H9 (cell line): ENCODE data around the gene PDXP. TPM values are rescaled to one million over a fixed set of nuclear protein-coding genes. Genes with fewer than 3 reads are reported as not detected.

Experiments
- DNase-seq: peaks from one replicate; pipeline ENCODE4 v3.0.0-alpha.2; 2017
- H2AFZ ChIP-seq: one replicate; pipeline ENCODE4 v1.6.1; 2013; ENCODE audit warnings: mild to moderate bottlenecking, low read length, control low read depth, moderate library complexity
- H2AK5ac ChIP-seq: 2 replicates; pipeline ENCODE4 v1.6.1; 2013; ENCODE audit warnings: low read length, control low read depth, mixed read lengths; ENCODE audit not compliant: insufficient read length
- H2BK120ac ChIP-seq: one replicate; pipeline ENCODE4 v1.6.1; 2013; ENCODE audit warnings: low read depth, mild to moderate bottlenecking, low read length, control low read depth, inconsistent platforms; ENCODE audit not compliant: poor library complexity, severe bottlenecking
- H2BK12ac ChIP-seq: 2 replicates; pipeline ENCODE4 v1.6.1; 2013; ENCODE audit warnings: low read length, control low read depth, mixed read lengths, low read depth; ENCODE audit not compliant: insufficient read length
- H2BK15ac ChIP-seq: 2 replicates; pipeline ENCODE4 v1.6.1; 2013; ENCODE audit warnings: low read depth, low read length, control low read depth
- H2BK20ac ChIP-seq: one replicate; pipeline ENCODE4 v1.6.1; 2013; ENCODE audit warnings: low read depth, mild to moderate bottlenecking, low read length, control low read depth, inconsistent platforms; ENCODE audit not compliant: poor library complexity, severe bottlenecking
- H2BK5ac ChIP-seq: 2 replicates; pipeline ENCODE4 v1.6.1; 2013; ENCODE audit warnings: low read length, control low read depth, mixed read lengths; ENCODE audit not compliant: insufficient read length
- H3K14ac ChIP-seq: 2 replicates; pipeline ENCODE4 v1.6.1; 2013; ENCODE audit warnings: low read length, control low read depth; ENCODE audit not compliant: insufficient read depth
- H3K18ac ChIP-seq: 2 replicates; pipeline ENCODE4 v1.6.1; 2013; ENCODE audit warnings: low read depth, mild to moderate bottlenecking, mixed read lengths, low read length, control low read depth; ENCODE audit not compliant: insufficient read length
- H3K23ac ChIP-seq: 2 replicates; pipeline ENCODE4 v1.6.1; 2013; ENCODE audit warnings: low read length, control low read depth, mixed read lengths, low read depth; ENCODE audit not compliant: insufficient read length
- H3K23me2 ChIP-seq: 2 replicates; pipeline ENCODE4 v1.6.1; 2013; ENCODE audit warnings: low read depth, mild to moderate bottlenecking, mixed read lengths, low read length, control low read depth; ENCODE audit not compliant: insufficient read length, poor library complexity, severe bottlenecking
- H3K27ac ChIP-seq: 2 replicates; pipeline ENCODE4 v1.5.1; 2013; ENCODE audit warnings: low read length, control low read depth, mixed read lengths, low read depth; ENCODE audit not compliant: insufficient read length
- H3K27me3 ChIP-seq: 2 replicates; pipeline ENCODE4 v1.6.1; 2013; ENCODE audit warnings: low read length, control low read depth, inconsistent platforms; ENCODE audit not compliant: insufficient read depth
- H3K4ac ChIP-seq: 2 replicates; pipeline ENCODE4 v1.6.1; 2013; ENCODE audit warnings: low read depth, mild to moderate bottlenecking, control low read depth, inconsistent platforms, low read length, moderate library complexity
- H3K4me1 ChIP-seq: 2 replicates; pipeline ENCODE4 v1.6.1; 2013; ENCODE audit warnings: low read length, control low read depth, inconsistent platforms; ENCODE audit not compliant: insufficient read depth
- H3K4me2 ChIP-seq: 2 replicates; pipeline ENCODE4 v1.6.1; 2013; ENCODE audit warnings: low read length, control low read depth, mixed read lengths; ENCODE audit not compliant: insufficient read length, insufficient read depth
- H3K56ac ChIP-seq: 2 replicates; pipeline ENCODE4 v1.6.1; 2013; ENCODE audit warnings: low read depth, mild to moderate bottlenecking, mixed read lengths, low read length, control low read depth; ENCODE audit not compliant: insufficient read length
- H3K79me1 ChIP-seq: 2 replicates; pipeline ENCODE4 v1.6.1; 2013; ENCODE audit warnings: low read depth, mild to moderate bottlenecking, moderate library complexity, low read length, control low read depth, inconsistent platforms; ENCODE audit not compliant: insufficient read depth, poor library complexity, severe bottlenecking
- H3K79me2 ChIP-seq: 2 replicates; pipeline ENCODE4 v1.6.1; 2013; ENCODE audit warnings: low read length, control low read depth, inconsistent platforms; ENCODE audit not compliant: insufficient read depth
- H3K9ac ChIP-seq: 2 replicates; pipeline ENCODE4 v1.6.1; 2013; ENCODE audit warnings: low read length, control low read depth, mixed read lengths; ENCODE audit not compliant: insufficient read length; ENCODE audit errors: extremely low read depth
- H3K9me3 ChIP-seq: one replicate; pipeline ENCODE4 v1.6.1; 2013; ENCODE audit warnings: low read depth, low read length, inconsistent platforms; ENCODE audit not compliant: control insufficient read depth
- H3T11ph ChIP-seq: one replicate; pipeline ENCODE4 v1.6.1; 2013; ENCODE audit warnings: mild to moderate bottlenecking, low read length, control low read depth, inconsistent platforms
- H4K20me1 ChIP-seq: one replicate; pipeline ENCODE4 v1.6.1; 2013; ENCODE audit not compliant: control insufficient read depth, insufficient read length, insufficient read depth
- H4K5ac ChIP-seq: 2 replicates; pipeline ENCODE4 v1.6.1; 2013; ENCODE audit warnings: low read depth, mild to moderate bottlenecking, mixed read lengths, low read length, control low read depth; ENCODE audit not compliant: insufficient read length
- H4K8ac ChIP-seq: replicated peaks from 2 replicates; pipeline ENCODE4 v1.6.1; 2013; ENCODE audit warnings: low read length, control low read depth, mixed read lengths, low read depth; ENCODE audit not compliant: insufficient read length
- H4K91ac ChIP-seq: 2 replicates; pipeline ENCODE4 v1.6.1; 2013; ENCODE audit warnings: low read depth, mild to moderate bottlenecking, moderate library complexity, mixed read lengths, low read length, control low read depth; ENCODE audit not compliant: insufficient read length
- H3K27ac Mint-ChIP-seq, 3 experiments: 2 replicates in 2 of 3; 3 replicates in 1 of 3; pipeline ENCODE4 v1.8.0; 2020 to 2021; ENCODE audit warnings: mixed read lengths in 3 of 3, mild to moderate bottlenecking in 1 of 3, moderate library complexity in 1 of 3
- H3K27me3 Mint-ChIP-seq: 2 replicates; pipeline ENCODE4 v1.8.0; 2021; ENCODE audit warnings: low read depth, mild to moderate bottlenecking, moderate library complexity, mixed read lengths
- H3K36me3 Mint-ChIP-seq, 3 experiments: 2 replicates in 2 of 3; 3 replicates in 1 of 3; pipeline ENCODE4 v1.8.0; 2020 to 2021; ENCODE audit warnings: low read depth in 3 of 3, mixed read lengths in 3 of 3; ENCODE audit not compliant: insufficient read depth in 1 of 3
- H3K4me1 Mint-ChIP-seq, 2 experiments: 2 replicates each; pipeline ENCODE4 v1.8.0; 2020; ENCODE audit warnings: mixed read lengths in 2 of 2
- H3K4me3 Mint-ChIP-seq, 2 experiments: 2 replicates in 1 of 2; 3 replicates in 1 of 2; pipeline ENCODE4 v1.8.0; 2020 to 2021; ENCODE audit warnings: mild to moderate bottlenecking in 2 of 2, mixed read lengths in 2 of 2, moderate library complexity in 1 of 2
- H3K9me3 Mint-ChIP-seq, 2 experiments: 2 replicates in 1 of 2; 3 replicates in 1 of 2; pipeline ENCODE4 v1.8.0; 2020; ENCODE audit warnings: mild to moderate bottlenecking in 2 of 2, mixed read lengths in 2 of 2, moderate library complexity in 1 of 2
- WGBS: extraction: QIAGEN DNeasy Blood & Tissue Kit; methylation state at CpG from one replicate; pipeline ENCODE4 v1.1.7; 2013; ENCODE audit warnings: missing lambda C conversion rate, low lambda C conversion rate, mixed read lengths; ENCODE audit not compliant: insufficient read length; ENCODE audit errors: extremely low coverage; 5-methylcytosine and 5-hydroxymethylcytosine counted together
- total RNA-seq: library from RNA; stranded (reverse); gene quantifications from 2 replicates; pipeline ENCODE4 v1.2.1, GENCODE V29; 2021
- TF ChIP-seq, protein P1 (sequence below): fragments of 200-600 bp; sonication (generic); conservative IDR thresholded peaks from 3 replicates; pipeline ENCODE4 v1.8.0; 2021; ENCODE audit warnings: antibody characterized with exemption, mild to moderate bottlenecking

Gene PDXP
- total RNA-seq, 1 experiment from 2014 or later, result 41.0 TPM

DNA sequence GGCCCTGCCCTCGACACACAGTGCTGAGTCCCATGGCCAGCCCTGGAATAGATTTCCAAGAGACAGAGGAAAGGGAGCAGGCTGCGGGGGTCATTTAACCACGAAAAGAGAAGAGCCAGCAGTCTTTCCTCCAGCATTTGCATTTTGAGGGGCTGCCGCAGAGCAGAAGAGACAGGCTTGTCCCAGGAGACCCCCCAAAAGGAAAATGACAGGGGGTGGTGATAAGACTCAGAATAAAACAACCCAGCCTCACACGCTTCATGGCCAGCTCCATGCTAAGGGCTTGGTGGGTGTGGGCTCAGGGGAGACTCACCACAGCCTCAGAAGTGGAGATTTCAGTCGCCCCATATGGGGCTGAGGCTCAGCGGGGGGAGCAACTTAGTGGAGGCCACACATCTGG lies 55.2 kb downstream of the PDXP start:
- H3K79me1 ChIP-seq, result no peaks in the 10 kb centered on the region
- no CpG with 5 or more reads among the region's 7 CpGs for WGBS
- H3K4ac ChIP-seq, result no peak overlapping the region
- Mint-ChIP-seq H3K9me3 (no peaks in the 10 kb centered on the region), H3K4me1 (peaks cover 0 to 8% of the 10 kb centered on the region in 2 experiments; a peak in 2 of 4 replicates), H3K36me3 (peaks cover 32 to 64% (median 62%) of the 10 kb centered on the region in 3 experiments), H3K27ac (no peak overlapping the region), H3K4me3 (no peak overlapping the region), H3K27me3 (no peaks in the 10 kb centered on the region)
- no peak overlapping the region for H2BK120ac ChIP-seq
- H3K4me2 ChIP-seq, result no peak overlapping the region
- no peak overlapping the region for H3K9ac ChIP-seq
- H3T11ph ChIP-seq, result no peak overlapping the region
- H3K27me3 ChIP-seq, result no peaks in the 10 kb centered on the region
- no peak overlapping the region for H2AK5ac ChIP-seq
- H3K4me1 ChIP-seq, result no peaks in the 10 kb centered on the region
- H2AFZ ChIP-seq, result no peak overlapping the region
- H3K23ac ChIP-seq, result no peak overlapping the region
- no peak overlapping the region for H2BK15ac ChIP-seq
- TF ChIP-seq, protein P1, sequence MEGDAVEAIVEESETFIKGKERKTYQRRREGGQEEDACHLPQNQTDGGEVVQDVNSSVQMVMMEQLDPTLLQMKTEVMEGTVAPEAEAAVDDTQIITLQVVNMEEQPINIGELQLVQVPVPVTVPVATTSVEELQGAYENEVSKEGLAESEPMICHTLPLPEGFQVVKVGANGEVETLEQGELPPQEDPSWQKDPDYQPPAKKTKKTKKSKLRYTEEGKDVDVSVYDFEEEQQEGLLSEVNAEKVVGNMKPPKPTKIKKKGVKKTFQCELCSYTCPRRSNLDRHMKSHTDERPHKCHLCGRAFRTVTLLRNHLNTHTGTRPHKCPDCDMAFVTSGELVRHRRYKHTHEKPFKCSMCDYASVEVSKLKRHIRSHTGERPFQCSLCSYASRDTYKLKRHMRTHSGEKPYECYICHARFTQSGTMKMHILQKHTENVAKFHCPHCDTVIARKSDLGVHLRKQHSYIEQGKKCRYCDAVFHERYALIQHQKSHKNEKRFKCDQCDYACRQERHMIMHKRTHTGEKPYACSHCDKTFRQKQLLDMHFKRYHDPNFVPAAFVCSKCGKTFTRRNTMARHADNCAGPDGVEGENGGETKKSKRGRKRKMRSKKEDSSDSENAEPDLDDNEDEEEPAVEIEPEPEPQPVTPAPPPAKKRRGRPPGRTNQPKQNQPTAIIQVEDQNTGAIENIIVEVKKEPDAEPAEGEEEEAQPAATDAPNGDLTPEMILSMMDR, result no peak
- no peak overlapping the region for H3K18ac ChIP-seq
- H4K5ac ChIP-seq, result no peak overlapping the region
- no peak for DNase-seq
- no peak overlapping the region for H2BK20ac ChIP-seq
- H4K91ac ChIP-seq, result no peak overlapping the region
- H4K8ac ChIP-seq, result no peak overlapping the region
- H2BK12ac ChIP-seq, result no peak overlapping the region
- no peaks in the 10 kb centered on the region for H3K9me3 ChIP-seq
- H2BK5ac ChIP-seq, result no peak overlapping the region
- H3K27ac ChIP-seq, result no peak overlapping the region
- no peaks in the 10 kb centered on the region for H3K79me2 ChIP-seq
- H3K14ac ChIP-seq, result no peak overlapping the region
- H4K20me1 ChIP-seq, result no peaks in the 10 kb centered on the region
- H3K56ac ChIP-seq, result no peak overlapping the region
- no peaks in the 10 kb centered on the region for H3K23me2 ChIP-seq
